Measurements from ENCODE around the gene PRKN. TPM values are rescaled to one million over a fixed set of nuclear protein-coding genes. Genes with fewer than 3 reads are reported as not detected.

The PRKN gene
- total RNA-seq, 4 donors from 2014 or later, result 9.6 to 17.0 (median 11.6) TPM

DNA sequence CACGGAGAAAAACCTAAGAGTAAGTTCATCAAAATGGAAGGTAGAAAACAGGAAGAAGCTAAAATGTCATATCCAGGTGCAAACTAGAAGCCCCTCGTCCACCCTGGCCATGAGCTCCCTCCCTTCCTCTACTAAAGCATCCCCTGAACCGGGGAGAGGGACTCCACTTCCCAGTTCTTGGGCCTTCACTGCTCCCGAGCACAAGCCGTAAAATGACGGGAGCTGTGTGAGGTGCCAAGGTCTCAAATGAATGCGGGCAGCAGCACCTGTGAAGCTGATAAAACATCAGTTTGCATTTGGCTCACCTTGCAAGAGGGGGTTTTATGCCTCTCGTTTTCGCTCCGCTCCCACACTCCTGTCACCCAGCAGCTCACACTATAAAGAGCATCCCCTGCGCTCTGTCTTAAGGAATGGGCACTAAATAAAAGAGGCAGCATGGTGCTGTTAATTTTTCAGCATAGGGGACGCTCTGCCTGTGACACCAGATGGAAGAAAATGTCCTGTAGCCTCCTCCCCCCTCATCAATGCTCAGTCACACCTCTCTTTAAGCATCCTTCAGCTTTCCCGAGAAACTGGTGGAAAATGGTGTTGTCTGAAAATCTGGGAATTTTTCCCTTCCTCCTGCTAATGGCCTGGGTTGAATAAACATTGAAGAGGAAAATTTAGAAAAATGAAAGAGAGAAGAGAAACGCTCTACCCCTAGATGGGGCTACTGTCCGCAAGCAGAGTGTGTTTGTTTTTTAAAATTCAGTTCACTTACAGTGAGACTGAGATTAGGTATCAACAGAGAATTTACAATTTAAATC, 890.7 kb downstream of the PRKN start:
- TF ChIP-seq, protein P1, sequence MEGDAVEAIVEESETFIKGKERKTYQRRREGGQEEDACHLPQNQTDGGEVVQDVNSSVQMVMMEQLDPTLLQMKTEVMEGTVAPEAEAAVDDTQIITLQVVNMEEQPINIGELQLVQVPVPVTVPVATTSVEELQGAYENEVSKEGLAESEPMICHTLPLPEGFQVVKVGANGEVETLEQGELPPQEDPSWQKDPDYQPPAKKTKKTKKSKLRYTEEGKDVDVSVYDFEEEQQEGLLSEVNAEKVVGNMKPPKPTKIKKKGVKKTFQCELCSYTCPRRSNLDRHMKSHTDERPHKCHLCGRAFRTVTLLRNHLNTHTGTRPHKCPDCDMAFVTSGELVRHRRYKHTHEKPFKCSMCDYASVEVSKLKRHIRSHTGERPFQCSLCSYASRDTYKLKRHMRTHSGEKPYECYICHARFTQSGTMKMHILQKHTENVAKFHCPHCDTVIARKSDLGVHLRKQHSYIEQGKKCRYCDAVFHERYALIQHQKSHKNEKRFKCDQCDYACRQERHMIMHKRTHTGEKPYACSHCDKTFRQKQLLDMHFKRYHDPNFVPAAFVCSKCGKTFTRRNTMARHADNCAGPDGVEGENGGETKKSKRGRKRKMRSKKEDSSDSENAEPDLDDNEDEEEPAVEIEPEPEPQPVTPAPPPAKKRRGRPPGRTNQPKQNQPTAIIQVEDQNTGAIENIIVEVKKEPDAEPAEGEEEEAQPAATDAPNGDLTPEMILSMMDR (IDR thresholded peaks at IDR 0.05; ENCODE audit: low read depth), result no peak

DNA sequence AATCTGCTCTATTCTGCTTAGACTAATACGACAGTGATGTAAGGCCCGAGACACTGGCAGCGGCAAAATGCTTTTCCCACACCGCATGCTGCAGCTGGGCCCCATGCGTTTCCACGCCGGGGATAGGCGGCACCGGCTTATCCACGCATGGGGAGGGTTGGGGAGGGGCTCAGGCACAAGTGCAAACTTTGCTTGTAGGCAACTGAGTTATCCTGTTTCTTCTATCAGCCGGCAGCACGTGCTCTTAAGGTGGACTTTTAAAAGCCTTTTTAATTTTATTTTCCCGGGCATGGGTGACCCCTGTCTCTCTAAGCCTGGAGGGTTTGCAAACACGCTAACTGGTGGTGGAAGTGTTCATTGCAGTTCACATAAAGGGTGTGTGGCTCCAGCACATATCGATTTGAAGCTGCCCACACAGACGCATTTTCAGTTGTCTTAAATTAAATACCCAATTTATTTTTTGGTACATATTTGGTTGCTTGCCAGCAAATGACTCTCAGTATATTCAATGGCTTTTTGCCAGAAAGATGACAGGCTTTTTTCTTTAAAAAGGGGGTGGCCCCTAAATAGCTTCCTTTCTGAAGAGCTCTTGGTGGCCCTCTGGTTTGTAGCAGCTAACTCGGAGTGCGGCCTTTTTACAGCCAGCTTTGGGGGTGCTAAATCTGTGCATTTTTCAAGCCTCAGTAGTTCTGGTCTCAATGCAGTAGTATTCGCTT, 891.9 kb downstream of the PRKN start:
- TF ChIP-seq, protein P1 (IDR thresholded peaks at IDR 0.05; ENCODE audit: low read depth), result no peak

DNA sequence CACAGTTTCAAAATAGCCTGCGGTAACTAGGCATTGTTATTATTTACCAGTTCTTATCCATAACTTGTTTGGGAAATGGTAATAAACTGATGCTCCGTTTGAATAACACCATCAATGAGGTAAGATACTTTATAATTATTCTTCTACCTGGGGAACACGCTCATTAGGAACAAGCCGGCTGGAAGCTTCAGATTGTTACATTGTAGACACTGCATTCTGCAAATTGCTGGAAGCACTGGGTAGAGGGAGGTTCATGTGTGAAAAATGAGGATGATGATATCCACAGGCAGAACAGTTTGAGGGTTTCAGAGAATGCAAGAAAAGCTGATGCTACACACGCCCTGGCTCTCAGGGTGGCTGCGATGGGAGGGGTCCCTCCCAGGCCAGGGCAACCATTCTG, 893.1 kb downstream of the PRKN start:
- TF ChIP-seq, protein P1 (IDR thresholded peaks at IDR 0.05; ENCODE audit: low read depth), result no peak

DNA sequence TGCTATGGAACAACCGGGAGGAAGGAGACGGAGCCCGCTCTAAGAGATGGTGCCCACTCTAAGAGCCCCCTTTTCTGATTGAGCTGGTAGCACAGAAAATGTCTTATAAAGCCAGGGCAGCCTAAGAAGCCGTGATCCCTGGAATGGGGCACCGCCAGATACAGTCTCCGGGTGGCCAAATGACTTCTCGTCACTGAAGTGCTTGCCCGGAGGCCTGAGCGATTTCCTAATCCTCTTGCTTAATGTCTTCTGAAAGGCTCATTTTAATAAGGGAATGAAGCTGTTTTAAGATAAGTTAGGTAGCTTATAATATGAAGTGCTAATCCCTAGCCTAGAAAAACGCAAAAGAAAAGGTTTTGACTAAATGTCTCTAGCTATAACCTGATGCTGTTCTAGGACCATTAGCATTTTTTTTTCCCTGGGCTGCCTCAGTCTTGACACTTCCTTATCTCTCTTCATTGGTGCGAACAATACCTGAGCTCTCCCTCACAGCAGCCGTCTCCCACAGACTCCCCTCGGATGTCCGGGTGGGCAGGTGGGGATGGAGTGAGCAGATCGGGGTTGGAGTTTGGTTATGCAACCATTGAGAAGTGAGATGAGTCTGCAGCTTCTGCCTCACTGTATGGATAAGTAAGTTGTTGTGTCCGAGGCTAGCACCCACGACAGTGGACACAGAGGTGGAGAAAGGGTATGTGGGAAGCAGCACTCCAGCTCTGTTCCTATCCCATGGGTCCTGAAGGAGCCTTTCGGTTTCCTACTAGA, 894.3 kb downstream of the PRKN start:
- TF ChIP-seq, protein P1 (IDR thresholded peaks at IDR 0.05; ENCODE audit: low read depth), result no peak

DNA sequence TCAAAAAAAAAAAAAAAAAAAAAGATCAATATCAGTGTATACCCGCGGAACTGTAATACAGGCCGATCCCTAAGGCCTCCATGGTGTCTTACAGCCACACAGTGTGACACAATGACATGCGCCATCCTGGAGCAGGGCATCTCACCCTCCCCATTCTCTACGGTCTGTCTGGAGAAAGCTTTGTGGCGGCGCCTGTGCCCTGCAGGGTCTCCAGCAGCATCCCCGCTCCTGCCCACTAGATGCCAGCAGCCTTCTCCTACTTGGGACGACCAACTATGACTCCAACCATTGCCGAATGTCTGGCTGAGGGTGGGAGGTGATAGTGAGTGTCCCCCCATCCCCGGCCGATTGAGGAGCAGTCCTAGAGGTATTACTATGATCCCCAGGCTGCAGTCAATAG, 894.9 kb downstream of the PRKN start:
- TF ChIP-seq, protein P1 (IDR thresholded peaks at IDR 0.05; ENCODE audit: low read depth), result no peak

DNA sequence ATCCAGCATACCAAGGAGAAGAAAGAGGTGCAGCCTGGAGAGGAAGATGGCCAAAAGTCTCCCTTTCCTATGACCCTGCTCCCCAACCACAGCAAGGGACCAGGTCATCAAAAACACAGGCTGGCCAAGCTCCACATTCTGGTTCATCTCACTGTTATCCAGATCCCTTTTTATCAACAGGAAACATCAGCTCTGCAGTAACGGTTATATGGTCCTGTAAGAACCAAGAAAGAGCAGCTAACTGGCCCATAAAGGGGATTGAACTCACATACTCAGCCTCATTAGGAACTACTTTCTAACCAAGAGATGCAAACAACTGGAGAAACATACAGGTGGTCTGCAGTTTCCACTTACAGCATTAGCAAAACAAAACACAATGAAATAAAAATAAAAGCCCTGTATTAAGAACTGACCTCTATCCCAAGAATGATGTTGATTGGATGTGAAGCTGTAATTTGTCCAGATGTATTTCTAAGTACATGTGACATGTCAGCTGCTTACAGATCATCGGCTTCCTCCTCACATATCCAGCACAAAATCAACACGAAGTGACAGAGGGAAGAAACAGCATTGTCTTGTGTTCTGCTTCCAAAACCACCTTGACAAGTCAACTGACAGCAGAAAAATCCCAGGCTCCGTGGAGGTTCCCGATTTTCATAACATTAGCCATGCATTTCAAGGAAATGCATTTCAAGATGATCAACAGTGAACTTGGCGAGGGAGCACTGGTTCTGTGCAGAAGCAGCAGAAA, 896.5 kb downstream of the PRKN start:
- TF ChIP-seq, protein P1 (IDR thresholded peaks at IDR 0.05; ENCODE audit: low read depth), result no peak
